ENCODE results near the gene LHX6.
A peak's percentile ranks its signal among the peaks of the same experiment; 100 is the strongest.

Gene LHX6

DNA sequence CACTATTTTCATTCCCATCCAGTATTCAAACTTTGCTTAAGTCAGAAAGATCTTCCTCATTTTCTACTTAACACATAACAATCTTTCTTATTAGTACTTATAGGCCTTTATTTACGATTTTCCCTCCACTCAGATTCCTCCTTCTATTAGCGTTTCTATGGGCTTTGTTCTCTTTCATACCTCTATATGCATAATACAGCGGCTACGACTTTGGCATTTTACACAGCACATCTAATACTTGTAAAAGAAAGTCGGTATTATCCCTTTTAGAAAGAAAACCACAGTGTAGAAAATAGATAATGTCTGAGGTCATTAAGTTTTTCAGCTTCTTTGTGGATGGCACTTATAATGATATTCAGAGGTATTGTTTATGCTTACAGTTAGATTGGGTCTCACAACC, 27.4 kb upstream of the LHX6 start:
- Histone ChIP-seq H3K27me3 (ENCODE audit: insufficient read depth, low read length) (no peaks in the 10 kb centered on the region), H3K36me3 (ENCODE audit: insufficient read depth, low read length) (peaks cover 51% of the 10 kb centered on the region), H2AFZ (ENCODE audit: low read depth, low read length) (no peak overlapping the region), H3K4me1 (ENCODE audit: insufficient read depth, low read length) (no peaks in the 10 kb centered on the region), H3K4me3 (ENCODE audit: low read length) (no peak overlapping the region), H3K9me3 (ENCODE audit: low read length) (no peaks in the 10 kb centered on the region)

GRCh38 chr9:122254761-122255160, 26.0 kb upstream of the LHX6 start:
- H2AFZ ChIP-seq (ENCODE audit: low read depth, low read length) = no peak overlapping the region

DNA sequence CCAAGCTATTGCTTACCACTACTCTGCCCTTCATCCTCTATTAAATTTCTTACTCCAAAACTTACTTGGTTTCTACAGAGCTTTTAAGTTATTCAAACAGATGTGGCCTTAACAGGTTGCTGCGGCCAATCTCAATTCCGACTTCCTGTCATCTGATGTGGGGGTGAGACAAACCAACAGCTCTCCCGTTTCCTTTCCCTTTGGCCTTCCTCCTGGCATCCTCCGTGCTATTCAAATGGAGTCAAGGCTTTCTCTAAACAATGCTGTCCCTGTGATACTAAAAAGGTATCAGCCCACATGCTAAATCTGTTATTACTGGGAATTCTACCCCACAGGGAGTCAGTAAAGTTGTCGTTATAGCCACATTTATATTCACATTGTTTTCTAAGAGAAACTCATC, 24.0 kb upstream of the LHX6 start:
- peaks cover 39% of the 10 kb centered on the region for H3K36me3 ChIP-seq (ENCODE audit: insufficient read depth, low read length)
- H3K4me3 ChIP-seq (ENCODE audit: low read length) = no peak overlapping the region
- no peak overlapping the region for H2AFZ ChIP-seq (ENCODE audit: low read depth, low read length)
- H3K4me1 ChIP-seq (ENCODE audit: insufficient read depth, low read length) = no peaks in the 10 kb centered on the region
- H3K9me3 ChIP-seq (ENCODE audit: low read length) = peaks cover 3% of the 10 kb centered on the region
- H3K27me3 ChIP-seq (ENCODE audit: insufficient read depth, low read length) = no peaks in the 10 kb centered on the region

More at GRCh38 chr9:122254761-122255160, 26.0 kb upstream of the LHX6 start:
- no peaks in the 10 kb centered on the region for H3K4me1 ChIP-seq (ENCODE audit: insufficient read depth, low read length)
- H3K4me3 ChIP-seq (ENCODE audit: low read length) = no peak overlapping the region
- H3K27me3 ChIP-seq (ENCODE audit: insufficient read depth, low read length) = no peaks in the 10 kb centered on the region
- H3K36me3 ChIP-seq (ENCODE audit: insufficient read depth, low read length) = peaks cover 42% of the 10 kb centered on the region
- H3K9me3 ChIP-seq (ENCODE audit: low read length) = no peaks in the 10 kb centered on the region

DNA sequence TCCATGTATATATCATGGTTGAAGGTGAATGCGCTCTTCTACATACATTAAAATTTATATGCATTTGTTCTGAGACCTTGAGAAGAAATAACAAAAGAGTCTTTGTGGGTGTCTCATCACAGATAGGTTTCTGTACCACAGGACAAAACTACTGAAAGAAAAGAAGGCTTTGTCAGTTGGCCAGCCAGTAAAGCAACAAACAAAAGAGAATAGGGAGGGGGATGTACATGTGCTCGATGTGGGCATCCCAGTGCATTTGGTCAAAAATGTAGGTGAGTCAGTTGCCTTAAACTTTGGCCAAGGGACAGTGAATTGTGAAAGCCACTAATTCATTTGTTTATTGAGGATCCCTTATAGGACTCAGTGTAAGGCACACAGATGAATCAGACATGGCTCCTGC, 22.6 kb upstream of the LHX6 start:
- no peaks in the 10 kb centered on the region for H3K4me1 ChIP-seq (ENCODE audit: insufficient read depth, low read length)
- H2AFZ ChIP-seq (ENCODE audit: low read depth, low read length) = no peak overlapping the region
- no peaks in the 10 kb centered on the region for H3K27me3 ChIP-seq (ENCODE audit: insufficient read depth, low read length)
- peaks cover 50% of the 10 kb centered on the region for H3K36me3 ChIP-seq (ENCODE audit: insufficient read depth, low read length)
- peaks cover 3% of the 10 kb centered on the region for H3K9me3 ChIP-seq (ENCODE audit: low read length)
- H3K4me3 ChIP-seq (ENCODE audit: low read length) = no peak overlapping the region

DNA sequence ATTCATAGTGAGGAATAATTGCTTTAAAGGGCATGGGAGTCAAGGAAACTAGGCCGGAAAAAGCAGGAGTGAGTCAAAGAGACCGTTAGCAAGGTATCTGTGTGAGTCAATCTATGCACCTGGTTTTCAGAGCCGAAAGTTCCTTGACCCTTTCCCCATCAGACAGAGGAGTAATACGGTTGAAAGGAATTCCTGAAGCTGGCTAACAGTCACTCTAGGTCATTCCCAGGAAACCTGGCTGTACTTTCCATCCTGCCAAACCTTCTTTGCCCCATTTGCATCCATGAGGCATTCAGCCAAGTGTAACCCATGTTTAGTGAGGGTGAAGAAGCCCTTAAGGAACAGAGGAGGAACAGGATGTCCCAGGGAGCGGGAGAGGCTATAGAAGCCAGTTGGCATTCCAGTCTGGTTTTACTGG, 19.7 kb upstream of the LHX6 start:
- Histone ChIP-seq H3K9me3 (ENCODE audit: low read length) (peaks cover 3% of the 10 kb centered on the region), H3K36me3 (ENCODE audit: insufficient read depth, low read length) (peaks cover 63% of the 10 kb centered on the region), H2AFZ (ENCODE audit: low read depth, low read length) (no peak overlapping the region), H3K4me3 (ENCODE audit: low read length) (no peak overlapping the region), H3K27me3 (ENCODE audit: insufficient read depth, low read length) (no peaks in the 10 kb centered on the region), H3K4me1 (ENCODE audit: insufficient read depth, low read length) (no peaks in the 10 kb centered on the region)

DNA sequence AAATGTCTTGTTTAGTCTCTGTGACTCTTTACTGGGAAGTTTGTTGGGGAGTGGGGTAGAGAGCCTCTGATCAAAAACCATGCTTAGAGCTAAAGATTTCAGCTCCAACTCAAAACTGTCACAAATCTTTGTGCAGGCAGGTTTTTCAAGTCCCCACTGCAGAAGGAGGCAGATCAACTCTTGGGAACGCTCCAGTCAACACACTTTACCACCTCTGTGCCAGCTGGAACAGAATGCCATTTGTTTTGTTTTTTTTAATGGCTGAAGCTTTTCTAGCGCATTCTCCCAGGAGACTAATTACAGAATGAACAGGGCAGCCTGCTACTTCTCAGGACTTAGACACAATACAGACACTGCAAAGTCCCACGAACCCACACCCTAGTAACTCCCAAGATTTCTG, 17.9 kb upstream of the LHX6 start:
- Histone ChIP-seq H2AFZ (ENCODE audit: low read depth, low read length) (no peak overlapping the region), H3K27me3 (ENCODE audit: insufficient read depth, low read length) (no peaks in the 10 kb centered on the region), H3K9me3 (ENCODE audit: low read length) (peaks cover 3% of the 10 kb centered on the region), H3K4me3 (ENCODE audit: low read length) (no peak overlapping the region), H3K36me3 (ENCODE audit: insufficient read depth, low read length) (peaks cover 66% of the 10 kb centered on the region), H3K4me1 (ENCODE audit: insufficient read depth, low read length) (no peaks in the 10 kb centered on the region)

DNA sequence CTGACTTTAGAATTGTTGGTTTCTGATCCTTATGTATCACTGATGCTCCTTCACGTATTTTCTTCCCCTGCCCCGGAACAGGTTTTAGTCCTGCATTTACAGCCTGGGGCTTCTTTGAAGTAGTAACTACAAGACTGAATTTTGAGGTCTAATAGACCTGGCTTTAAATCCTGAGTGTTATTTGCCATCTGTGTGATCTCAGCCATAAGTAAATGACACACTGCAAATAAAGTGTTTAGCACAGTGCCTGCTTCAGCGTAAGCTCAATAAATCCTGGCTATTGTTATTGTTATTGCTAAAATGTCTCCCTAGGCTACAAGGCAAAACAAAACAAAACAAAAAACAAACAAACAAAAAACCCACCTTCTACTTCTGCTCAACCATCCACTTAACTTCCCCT, 15.6 kb upstream of the LHX6 start:
- H3K4me1 ChIP-seq (ENCODE audit: insufficient read depth, low read length) = no peaks in the 10 kb centered on the region
- H2AFZ ChIP-seq (ENCODE audit: low read depth, low read length) = no peak overlapping the region
- H3K9me3 ChIP-seq (ENCODE audit: low read length) = peaks cover 2% of the 10 kb centered on the region
- peaks cover 74% of the 10 kb centered on the region for H3K36me3 ChIP-seq (ENCODE audit: insufficient read depth, low read length)
- no peaks in the 10 kb centered on the region for H3K27me3 ChIP-seq (ENCODE audit: insufficient read depth, low read length)
- no peak overlapping the region for H3K4me3 ChIP-seq (ENCODE audit: low read length)

DNA sequence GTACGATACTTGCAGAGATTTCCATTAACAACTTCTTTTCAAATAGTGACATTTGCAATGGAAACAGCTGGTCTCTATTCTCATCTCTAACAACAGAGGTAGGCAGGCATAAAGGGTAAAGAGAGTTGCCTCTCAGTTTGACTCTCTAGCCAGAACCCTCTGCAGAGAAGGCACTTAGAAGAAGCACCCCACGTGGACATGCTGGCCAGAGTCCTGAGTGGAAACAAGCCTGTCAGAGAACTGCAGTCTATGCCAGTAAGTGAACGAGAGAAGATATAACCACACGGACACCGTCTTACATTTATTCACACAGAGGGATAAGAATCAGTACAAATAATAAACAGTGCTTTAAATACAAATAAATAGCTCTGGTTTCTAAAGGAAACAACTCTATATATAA, 11.0 kb upstream of the LHX6 start:
- no peak overlapping the region for H3K4me3 ChIP-seq (ENCODE audit: low read length)
- H3K4me1 ChIP-seq (ENCODE audit: insufficient read depth, low read length) = no peaks in the 10 kb centered on the region
- H3K27me3 ChIP-seq (ENCODE audit: insufficient read depth, low read length) = peaks cover 1% of the 10 kb centered on the region
- no peak overlapping the region for H2AFZ ChIP-seq (ENCODE audit: low read depth, low read length)
- no peaks in the 10 kb centered on the region for H3K9me3 ChIP-seq (ENCODE audit: low read length)
- H3K36me3 ChIP-seq (ENCODE audit: insufficient read depth, low read length) = peaks cover 45% of the 10 kb centered on the region

DNA sequence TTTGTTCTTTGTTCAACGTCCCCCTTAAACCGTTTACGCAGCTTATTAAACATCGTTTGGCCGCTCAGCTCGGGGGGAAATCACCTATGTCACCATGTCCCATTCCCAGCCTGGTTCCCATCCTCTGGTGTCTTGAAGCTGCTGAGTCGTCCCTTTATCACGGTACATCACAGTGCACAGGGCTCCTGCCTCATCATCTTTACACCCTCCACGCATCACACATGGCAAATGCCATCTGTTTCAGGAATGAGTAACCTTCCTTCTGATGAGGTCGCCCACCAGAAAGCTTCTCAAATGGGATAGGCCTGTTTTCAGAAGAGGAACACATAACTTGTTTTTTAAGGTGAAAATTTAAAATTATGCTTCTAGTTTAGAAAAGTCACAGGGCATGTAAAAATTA, 7.9 kb upstream of the LHX6 start:
- Histone ChIP-seq H3K4me1 (ENCODE audit: insufficient read depth, low read length) (no peaks in the 10 kb centered on the region), H3K27me3 (ENCODE audit: insufficient read depth, low read length) (peaks cover 28% of the 10 kb centered on the region), H3K4me3 (ENCODE audit: low read length) (no peak overlapping the region), H3K36me3 (ENCODE audit: insufficient read depth, low read length) (peaks cover 19% of the 10 kb centered on the region), H3K9me3 (ENCODE audit: low read length) (no peaks in the 10 kb centered on the region), H2AFZ (ENCODE audit: low read depth, low read length) (no peak overlapping the region)

GRCh38 chr9:122234022-122234748, 5.4 kb upstream of the LHX6 start:
- no peak overlapping the region for H2AFZ ChIP-seq (ENCODE audit: low read depth, low read length)
- H3K36me3 ChIP-seq (ENCODE audit: insufficient read depth, low read length) = no peaks in the 10 kb centered on the region
- H3K9me3 ChIP-seq (ENCODE audit: low read length) = no peaks in the 10 kb centered on the region
- H3K4me1 ChIP-seq (ENCODE audit: insufficient read depth, low read length) = no peaks in the 10 kb centered on the region
- peaks cover 53% of the 10 kb centered on the region for H3K27me3 ChIP-seq (ENCODE audit: insufficient read depth, low read length)
- no peak overlapping the region for H3K4me3 ChIP-seq (ENCODE audit: low read length)

- H3K27me3 ChIP-seq (ENCODE audit: insufficient read depth, low read length) = peaks cover 64% of the 10 kb centered on the region
Observed at GRCh38 chr9:122232796-122233306, 4.1 kb upstream of the LHX6 start.

GRCh38 chr9:122229485-122229837, 704 bp upstream of the LHX6 start:
- H3K4me3 ChIP-seq (ENCODE audit: low read length) = no peak overlapping the region

More at GRCh38 chr9:122232796-122233306, 4.1 kb upstream of the LHX6 start:
- no peaks in the 10 kb centered on the region for H3K9me3 ChIP-seq (ENCODE audit: low read length)
- H3K4me3 ChIP-seq (ENCODE audit: low read length) = no peak overlapping the region
- no peaks in the 10 kb centered on the region for H3K36me3 ChIP-seq (ENCODE audit: insufficient read depth, low read length)
- H3K4me1 ChIP-seq (ENCODE audit: insufficient read depth, low read length) = peaks cover 7% of the 10 kb centered on the region
- H2AFZ ChIP-seq (ENCODE audit: low read depth, low read length) = no peak overlapping the region

GRCh38 chr9:122228191-122228567, 578 bp downstream of the LHX6 start:
- H3K36me3 ChIP-seq (ENCODE audit: insufficient read depth, low read length) = no peaks in the 10 kb centered on the region
- H3K4me3 ChIP-seq (ENCODE audit: low read length) = peak overlapping the region; percentile 8
- no peaks in the 10 kb centered on the region for H3K9me3 ChIP-seq (ENCODE audit: low read length)

More at GRCh38 chr9:122229485-122229837, 704 bp upstream of the LHX6 start:
- no peaks in the 10 kb centered on the region for H3K36me3 ChIP-seq (ENCODE audit: insufficient read depth, low read length)
- H3K4me1 ChIP-seq (ENCODE audit: insufficient read depth, low read length) = peaks cover 13% of the 10 kb centered on the region
- H2AFZ ChIP-seq (ENCODE audit: low read depth, low read length) = no peak overlapping the region
- H3K9me3 ChIP-seq (ENCODE audit: low read length) = no peaks in the 10 kb centered on the region
- H3K27me3 ChIP-seq (ENCODE audit: insufficient read depth, low read length) = peaks cover 93% of the 10 kb centered on the region

GRCh38 chr9:122227575-122227900, 1.2 kb downstream of the LHX6 start:
- no peaks in the 10 kb centered on the region for H3K9me3 ChIP-seq (ENCODE audit: low read length)
- H3K4me3 ChIP-seq (ENCODE audit: low read length) = no peak overlapping the region
- peaks cover 13% of the 10 kb centered on the region for H3K4me1 ChIP-seq (ENCODE audit: insufficient read depth, low read length)

More at GRCh38 chr9:122228191-122228567, 578 bp downstream of the LHX6 start:
- H3K4me1 ChIP-seq (ENCODE audit: insufficient read depth, low read length) = peaks cover 13% of the 10 kb centered on the region
- peaks cover 94% of the 10 kb centered on the region for H3K27me3 ChIP-seq (ENCODE audit: insufficient read depth, low read length)
- peak overlapping the region; percentile 49 for H2AFZ ChIP-seq (ENCODE audit: low read depth, low read length)

More at GRCh38 chr9:122227575-122227900, 1.2 kb downstream of the LHX6 start:
- Histone ChIP-seq H3K27me3 (ENCODE audit: insufficient read depth, low read length) (peaks cover 95% of the 10 kb centered on the region), H2AFZ (ENCODE audit: low read depth, low read length) (no peak overlapping the region), H3K36me3 (ENCODE audit: insufficient read depth, low read length) (no peaks in the 10 kb centered on the region)

Measured in neuron (in vitro differentiated cells).